SH-SY5Y (cell line): ENCODE data around the gene MMP3.

Experiments
- GATA2 ChIP-seq: IDR thresholded peaks from 2 replicates; pipeline ENCODE4 v1.6.1; 2011; ENCODE audit warnings: mild to moderate bottlenecking, low read depth, low read length
- GATA3 ChIP-seq: IDR thresholded peaks from 2 replicates; pipeline ENCODE4 v1.6.1; 2011; ENCODE audit warnings: low read depth, mild to moderate bottlenecking, low read length, moderate library complexity

GRCh38 chr11:102882389-102883024, 39.1 kb upstream of the MMP3 start:
- TF ChIP-seq GATA2 (no peak), GATA3 (no peak)
